OCI-LY3 (cell line): ENCODE results near the gene KDELR1.

Experiments used
- CTCF ChIP-seq: fragments of 200-600, 300-600 bp; sonication (generic); IDR thresholded peaks from 2 replicates; pipeline ENCODE4 v1.5.1; 2014; ENCODE audit warnings: antibody characterized with exemption, low read length, low read depth
- EZH2phosphoT487 ChIP-seq: fragments of 200-600 bp; shearing (Covaris generic); IDR thresholded peaks from 2 replicates; pipeline ENCODE4 v1.6.1; 2018; ENCODE audit warnings: antibody characterized with exemption, mixed run types, low read depth

GRCh38 chr19:48382286-48382685 is 9.1 kb downstream of the KDELR1 start:
- no peak for TF ChIP-seq CTCF
- no peak for TF ChIP-seq EZH2phosphoT487
